B cell (primary cell): ENCODE measurements around the gene SMARCA4. TPM values are rescaled to one million over a fixed set of nuclear protein-coding genes. Genes with fewer than 3 reads are reported as not detected.
"Not testable (repeated sequence)": the region's sequence is repeated elsewhere in the genome, so short reads cannot be mapped to it uniquely, and the experiment has no call there.

Experiments used
- ATAC-seq: fragments of 200-7000 bp; cut with Tn5 transposase; one replicate; pipeline ENCODE4 v1.10.0; 2021; ENCODE audit warnings: low read depth, mild to moderate bottlenecking, moderate number of reproducible peaks, moderate library complexity
- CTCF ChIA-PET: fragments of 350-600 bp; sonication (Branson Sonifier 250); formaldehyde crosslinking; loops from one replicate; lab custom pipeline; 2021; ENCODE audit warnings: antibody characterized with exemption, inconsistent platforms; lab: Charles Lee
- POLR2A ChIA-PET: fragments of 350-600 bp; sonication (Branson Sonifier 250); formaldehyde crosslinking; loops from one replicate; lab custom pipeline; 2021; ENCODE audit warnings: antibody characterized with exemption; lab: Charles Lee
- DNase-seq: peaks from one replicate; pipeline ENCODE4 v3.0.0; 2013
- H2AFZ ChIP-seq: 2 replicates; pipeline ENCODE4 v1.6.1; 2012; ENCODE audit warnings: mild to moderate bottlenecking, low read depth, low read length; ENCODE audit not compliant: insufficient read depth, poor library complexity, severe bottlenecking
- H3K27ac ChIP-seq, 2 donors: 1 replicate in 1 of 2; 2 replicates in 1 of 2; pipeline ENCODE4 v1.5.1; 2012 to 2013; ENCODE audit warnings: low read length in 2 of 2, mild to moderate bottlenecking in 2 of 2, moderate library complexity in 1 of 2
- H3K27me3 ChIP-seq, 4 experiments: fragments of 200-600 bp in 1 of 4; sonication (generic) in 1 of 4; replicated peaks in 1 of 4; 1 replicate in 2 of 4; 2 replicates in 2 of 4; pipeline versions ENCODE4 v1.6.1 to v1.7.0; 2013 to 2016; ENCODE audit warnings: low read length in 3 of 4, mild to moderate bottlenecking in 2 of 4, mixed read lengths in 1 of 4, moderate library complexity in 1 of 4; ENCODE audit not compliant: insufficient read depth in 4 of 4, control insufficient read depth in 3 of 4; ENCODE audit errors: control extremely low read depth in 1 of 4
- H3K36me3 ChIP-seq, 2 experiments: replicated peaks in 1 of 2; 1 replicate in 1 of 2; 2 replicates in 1 of 2; pipeline versions ENCODE4 v1.6.1 to v1.7.1; 2013; ENCODE audit warnings: low read length in 1 of 2; ENCODE audit not compliant: insufficient read depth in 2 of 2, control insufficient read depth in 1 of 2; ENCODE audit errors: control extremely low read depth in 1 of 2, extremely low read depth in 1 of 2
- H3K4me1 ChIP-seq, 2 donors: fragments of 200-600 bp in 1 of 2; sonication (generic) in 1 of 2; 1 replicate in 1 of 2; 2 replicates in 1 of 2; pipeline versions ENCODE4 v1.5.1 to v1.6.1; 2013 to 2017; ENCODE audit warnings: low read length in 2 of 2; ENCODE audit not compliant: control insufficient read depth in 2 of 2, insufficient read depth in 2 of 2
- H3K4me2 ChIP-seq: replicated peaks from 2 replicates; pipeline ENCODE3; 2012; ENCODE audit warnings: mild to moderate bottlenecking, low read depth, low read length; ENCODE audit not compliant: poor library complexity, severe bottlenecking
- H3K4me3 ChIP-seq, 5 experiments: fragments of 200-600 bp in 1 of 5; sonication (generic) in 1 of 5; 1 replicate in 3 of 5; 2 replicates in 2 of 5; pipeline versions ENCODE4 v1.5.1 to v1.7.0; 2011 to 2016; ENCODE audit warnings: low read length in 4 of 5, mild to moderate bottlenecking in 4 of 5, low read depth in 2 of 5, control low read depth in 1 of 5, moderate library complexity in 1 of 5; ENCODE audit not compliant: insufficient read depth in 1 of 5; ENCODE audit errors: control extremely low read depth in 1 of 5, extremely low read depth in 1 of 5
- H3K79me2 ChIP-seq: fragments of 200-600 bp; sonication (generic); one replicate; pipeline ENCODE4 v1.6.0; 2016; ENCODE audit warnings: low read length; ENCODE audit not compliant: control insufficient read depth, insufficient read depth
- H3K9ac ChIP-seq: fragments of 200-600 bp; sonication (generic); 2 replicates; pipeline ENCODE4 v1.6.1; 2017; ENCODE audit warnings: mild to moderate bottlenecking, low read length, moderate library complexity
- H3K9me3 ChIP-seq, 3 donors: one replicate each; pipeline versions ENCODE4 v1.6.1 to v1.7.1; 2013; ENCODE audit warnings: low read length in 2 of 3; ENCODE audit not compliant: control insufficient read depth in 2 of 3, insufficient read depth in 1 of 3; ENCODE audit errors: control extremely low read depth in 1 of 3
- H4K20me1 ChIP-seq: 2 replicates; pipeline ENCODE4 v1.6.0; 2012; ENCODE audit warnings: mild to moderate bottlenecking, low read length; ENCODE audit not compliant: insufficient read depth, control insufficient read depth, poor library complexity, severe bottlenecking
- H3K27ac Mint-ChIP-seq: one replicate; pipeline ENCODE4 v1.8.0; 2021; ENCODE audit warnings: mixed read lengths
- H3K27me3 Mint-ChIP-seq: one replicate; pipeline ENCODE4 v1.8.0; 2021; ENCODE audit warnings: mixed read lengths
- H3K4me1 Mint-ChIP-seq: one replicate; pipeline ENCODE4 v1.8.0; 2021; ENCODE audit warnings: mixed read lengths
- H3K4me3 Mint-ChIP-seq: one replicate; pipeline ENCODE4 v1.8.0; 2021; ENCODE audit warnings: mixed read lengths
- H3K9me3 Mint-ChIP-seq: one replicate; pipeline ENCODE4 v1.8.0; 2022; ENCODE audit warnings: mixed read lengths; ENCODE audit not compliant: insufficient read depth
- CTCF ChIP-seq: fragments of 200-600 bp; IDR thresholded peaks from one replicate; pipeline ENCODE4 v1.8.0; 2022; ENCODE audit warnings: antibody characterized with exemption, mild to moderate bottlenecking
- EZH2 ChIP-seq: IDR thresholded peaks from 2 replicates; pipeline ENCODE4 v1.6.1; 2012; ENCODE audit warnings: borderline replicate concordance, low read depth, mild to moderate bottlenecking, moderate library complexity, low read length; ENCODE audit not compliant: insufficient read depth, poor library complexity, severe bottlenecking
- WGBS: methylation state at CpG from one replicate; pipeline ENCODE4 v1.1.5; 2013; ENCODE audit warnings: missing lambda C conversion rate; ENCODE audit not compliant: insufficient coverage; 5-methylcytosine and 5-hydroxymethylcytosine counted together
- intact Hi-C: fragments of 100-400 bp; cut with micrococcal nuclease; formaldehyde crosslinking; loops from one replicate; pipeline ENCODE4 v1.10.0; 2022
- polyA plus RNA-seq: library from polyadenylated mRNA; depleted of rRNA; stranded (reverse); fragments of >200 nt; gene quantifications from 2 replicates; pipeline ENCODE4 v1.2.3, GENCODE V29; 2012
- total RNA-seq, 2 donors: library from RNA; stranded (reverse); fragments of 120-200 nt in 1 of 2; gene quantifications; 1 replicate in 1 of 2; 2 replicates in 1 of 2; pipeline versions ENCODE4 v1.2.3 to v1.2.4, GENCODE V29; 2013 to 2022

Gene SMARCA4
- total and polyA plus RNA-seq, 2 donors (not counting 1 experiment from before 2014, with no cell fraction given): 49.7 to 82.3 TPM

- CTCF ChIA-PET: no interaction called here
- DNase-seq (no peak), ATAC-seq (no peak)
- Histone ChIP-seq H3K79me2 (no peaks in the 10 kb centered on the region), H3K4me3 (no peak overlapping the region), H3K36me3 (no peaks in the 10 kb centered on the region), H2AFZ (no peak overlapping the region), H3K27me3 (peaks cover 0 to 8% (median 2%) of the 10 kb centered on the region in 4 experiments), H4K20me1 (no peaks in the 10 kb centered on the region), H3K4me2 (no peak overlapping the region), H3K9me3 (peaks cover 0 to 13% (median 0%) of the 10 kb centered on the region in 3 donors), H3K4me1 (peaks cover 7 to 8% of the 10 kb centered on the region in 2 donors), H3K9ac (no peak overlapping the region), H3K27ac (no peak overlapping the region)
- TF ChIP-seq EZH2 (no peak), CTCF (no peak)
- POLR2A ChIA-PET: interaction anchor here (0.6 kb wide), 1 partner anchor 358 kb away, joined by 4 read pairs; no protein-coding TSS in a partner anchor
- Mint-ChIP-seq H3K4me3 (no peak overlapping the region), H3K27me3 (peaks cover 15% of the 10 kb centered on the region), H3K4me1 (peaks cover 11% of the 10 kb centered on the region), H3K9me3 (no peaks in the 10 kb centered on the region), H3K27ac (no peak overlapping the region)
- WGBS: 96% methylated on average over 7 of the region's 9 CpGs
- intact Hi-C loops: no loop called here
These were observed 112.7 kb downstream of the SMARCA4 start for GRCh38 chr19:11073568-11073967.

DNA sequence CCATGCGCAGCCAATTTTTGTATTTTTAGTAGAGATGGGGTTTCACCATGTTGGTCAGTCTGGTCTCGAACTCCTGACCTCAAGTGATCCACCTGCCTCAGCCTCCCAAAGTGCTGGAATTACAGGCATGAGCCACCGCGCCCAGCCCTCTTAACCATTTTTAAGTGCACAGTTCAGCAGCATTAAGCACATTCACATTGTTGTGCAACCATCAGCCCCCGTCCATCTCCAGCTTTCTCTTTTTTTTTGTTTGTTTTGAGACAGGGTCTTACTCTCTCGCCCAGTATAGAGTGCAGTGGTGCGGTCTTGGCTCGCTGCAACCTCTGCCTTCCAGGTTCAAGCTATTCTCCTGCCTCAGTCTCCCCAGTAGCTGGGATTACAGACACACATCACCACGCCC, 116.0 kb downstream of the SMARCA4 start:
- H3K27ac Mint-ChIP-seq, H3K9me3 Mint-ChIP-seq, DNase-seq, H3K9ac ChIP-seq, H3K36me3 ChIP-seq, H3K27ac ChIP-seq, H2AFZ ChIP-seq, H4K20me1 ChIP-seq, H3K27me3 ChIP-seq, H3K4me3 Mint-ChIP-seq, ATAC-seq, H3K79me2 ChIP-seq, intact Hi-C loops, H3K4me1 ChIP-seq, H3K4me3 ChIP-seq, POLR2A ChIA-PET, H3K4me2 ChIP-seq: not testable (repeated sequence)
- WGBS: 93% methylated on average over 5 of the region's 9 CpGs
- CTCF ChIA-PET: interaction anchor here (1.6 kb wide), 1 partner anchor 41 kb away, joined by 6 read pairs; no protein-coding TSS in a partner anchor
- peaks cover 28% of the 10 kb centered on the region for H3K27me3 Mint-ChIP-seq
- peaks cover 0 to 10% (median 0%) of the 10 kb centered on the region in 3 donors for H3K9me3 ChIP-seq
- H3K4me1 Mint-ChIP-seq: peaks cover 11% of the 10 kb centered on the region
